Hematopoietic multipotent progenitor cell treated with erythropoietin and hydrocortisone succinate and interleukin-3 and kit ligand, for 6 days (in vitro differentiated cells): ENCODE data around the gene SLC24A3.

Source experiments
- DNase-seq: peaks from one replicate; pipeline ENCODE4 v3.0.0-alpha.2; 2015

The SLC24A3 gene

GRCh38 chr20:19758501-19759331 is 546.3 kb downstream of the SLC24A3 start:
- DNase-seq: peak; percentile 22

- DNase-seq: no peak
Measured at GRCh38 chr20:19760371-19760721, 547.9 kb downstream of the SLC24A3 start.

GRCh38 chr20:19761326-19761725 is 548.9 kb downstream of the SLC24A3 start:
- no peak for DNase-seq

GRCh38 chr20:19761841-19762240 is 549.4 kb downstream of the SLC24A3 start:
- DNase-seq: no peak

- DNase-seq: peak; percentile 25
Measured at GRCh38 chr20:19764207-19764606, 551.8 kb downstream of the SLC24A3 start.

GRCh38 chr20:19765266-19765665 is 552.8 kb downstream of the SLC24A3 start:
- DNase-seq: no peak

- DNase-seq: no peak
Measured at GRCh38 chr20:19765913-19766312, 553.5 kb downstream of the SLC24A3 start.

GRCh38 chr20:19767070-19767469 is 554.6 kb downstream of the SLC24A3 start:
- no peak for DNase-seq

GRCh38 chr20:19768325-19768842 is 555.9 kb downstream of the SLC24A3 start:
- DNase-seq: no peak

GRCh38 chr20:19769507-19769906 is 557.1 kb downstream of the SLC24A3 start:
- no peak for DNase-seq

- no peak for DNase-seq
Measured at GRCh38 chr20:19770375-19770774, 557.9 kb downstream of the SLC24A3 start.

GRCh38 chr20:19771031-19771430 is 558.6 kb downstream of the SLC24A3 start:
- no peak for DNase-seq
